GM19395 (cell line): ENCODE measurements around the gene RUVBL1.

Experiments used
- ATAC-seq: cut with Tn5 transposase; IDR thresholded peaks from one replicate; pipeline ENCODE4 v1.9.1; 2021; ENCODE audit warnings: mild to moderate bottlenecking, moderate library complexity; ENCODE audit not compliant: unreplicated experiment

RUVBL1 gene

DNA sequence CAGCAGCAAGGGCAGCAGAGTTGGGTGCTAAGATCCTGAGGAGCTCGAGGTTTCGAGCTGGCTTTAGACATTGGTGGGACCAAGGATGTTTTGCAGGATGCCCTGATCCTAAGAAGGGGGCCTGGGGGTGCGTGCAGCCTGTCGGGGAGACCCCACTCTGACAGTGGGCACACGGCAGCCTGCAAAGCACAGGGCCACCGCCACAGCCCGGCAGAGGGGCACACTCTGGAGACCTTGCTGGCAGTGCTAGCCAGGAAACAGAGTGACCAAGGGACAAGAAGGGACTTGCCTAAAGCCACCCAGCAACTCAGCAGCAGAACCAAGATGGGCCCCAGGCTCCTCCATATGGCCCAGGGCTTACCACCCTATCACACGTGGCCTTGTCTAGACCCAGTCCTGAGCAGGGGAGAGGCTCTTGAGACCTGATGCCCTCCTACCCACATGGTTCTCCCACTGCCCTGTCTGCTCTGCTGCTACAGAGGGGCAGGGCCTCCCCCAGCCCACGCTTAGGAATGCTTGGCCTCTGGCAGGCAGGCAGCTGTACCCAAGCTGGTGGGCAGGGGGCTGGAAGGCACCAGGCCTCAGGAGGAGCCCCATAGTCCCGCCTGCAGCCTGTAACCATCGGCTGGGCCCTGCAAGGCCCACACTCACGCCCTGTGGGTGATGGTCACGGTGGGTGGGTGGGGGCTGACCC, 52.6 kb downstream of the RUVBL1 start:
- no peak for ATAC-seq

DNA sequence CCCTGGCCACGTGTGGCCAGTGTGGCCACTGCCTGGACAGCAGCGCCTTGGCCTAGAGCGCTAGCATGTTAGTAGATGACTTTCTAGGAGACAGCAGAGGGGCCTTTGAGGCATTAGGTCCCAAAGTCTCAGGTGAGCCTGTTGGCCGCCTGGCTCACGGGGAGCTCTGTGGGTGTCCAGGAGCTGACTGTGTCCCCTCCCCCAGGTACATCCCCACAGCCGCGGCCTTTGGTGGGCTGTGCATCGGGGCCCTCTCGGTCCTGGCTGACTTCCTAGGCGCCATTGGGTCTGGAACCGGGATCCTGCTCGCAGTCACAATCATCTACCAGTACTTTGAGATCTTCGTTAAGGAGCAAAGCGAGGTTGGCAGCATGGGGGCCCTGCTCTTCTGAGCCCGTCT, 54.3 kb downstream of the RUVBL1 start:
- ATAC-seq = no peak

DNA sequence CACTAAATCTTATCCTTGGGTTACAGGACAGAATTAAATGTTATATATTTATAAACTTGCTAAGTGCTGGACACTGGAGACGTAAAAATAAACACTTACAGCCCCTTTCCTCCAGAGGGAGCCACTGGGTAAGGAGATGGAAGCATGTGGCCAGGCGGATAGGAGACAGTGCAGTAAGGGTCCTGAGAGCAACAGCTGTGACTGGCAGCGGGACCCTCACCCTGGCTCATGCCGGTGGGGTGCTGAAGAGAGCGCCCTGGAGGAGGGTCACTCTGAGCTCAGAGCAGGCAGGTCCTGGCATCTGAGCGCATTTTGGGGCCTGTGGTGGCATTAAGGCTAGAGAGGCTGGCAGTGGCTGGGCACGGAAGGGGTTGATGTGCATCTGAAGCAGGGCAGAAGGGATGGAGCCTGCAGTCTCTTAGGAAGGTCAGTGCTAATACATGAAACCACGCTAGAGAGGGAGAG, 55.4 kb downstream of the RUVBL1 start:
- ATAC-seq = no peak

GRCh38 chr3:128067489-128067888, 56.1 kb downstream of the RUVBL1 start:
- ATAC-seq = no peak

- no peak for ATAC-seq
Measured at GRCh38 chr3:128066676-128067075, 56.9 kb downstream of the RUVBL1 start.

DNA sequence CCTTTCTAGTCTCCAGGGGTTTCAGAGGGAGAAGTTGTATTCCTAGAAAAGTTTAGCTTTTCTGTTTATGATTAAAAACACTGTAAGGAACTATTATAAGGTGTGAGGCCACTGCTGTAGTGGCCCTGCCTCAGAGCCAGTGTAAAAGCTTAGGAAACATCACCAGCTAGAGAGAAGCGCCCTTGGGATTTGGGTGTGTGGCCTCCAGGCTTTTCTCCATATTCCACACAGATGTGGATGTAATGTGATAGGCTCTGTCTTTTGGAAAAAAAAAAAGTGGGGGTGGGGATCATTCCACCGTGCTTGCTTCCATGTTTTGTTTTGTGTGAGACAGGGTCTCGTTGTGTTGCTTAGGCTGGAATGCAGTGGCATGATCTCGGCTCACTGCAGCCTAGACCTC, 57.5 kb downstream of the RUVBL1 start:
- no peak for ATAC-seq

- no peak for ATAC-seq
Measured at GRCh38 chr3:128064962-128065361, 58.6 kb downstream of the RUVBL1 start.

DNA sequence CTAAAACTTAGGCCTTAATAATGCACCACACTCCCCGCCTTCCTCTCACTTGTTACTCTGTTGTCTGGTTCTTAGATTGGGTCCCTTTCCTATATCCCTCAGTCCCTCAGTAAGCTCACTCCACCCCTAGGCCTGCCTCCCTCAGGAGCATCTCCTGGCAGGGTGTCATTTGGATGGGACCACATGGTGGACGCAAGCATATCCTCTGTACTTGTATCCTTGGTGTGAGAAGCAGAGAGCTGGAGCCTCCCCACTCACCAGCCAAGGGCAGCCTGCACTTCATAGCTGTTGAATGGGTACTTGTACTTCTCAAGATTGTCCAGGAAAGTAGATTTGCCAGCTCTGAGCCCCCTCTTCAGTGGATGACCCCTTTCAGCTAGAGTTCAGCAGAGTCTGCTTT, 59.7 kb downstream of the RUVBL1 start:
- ATAC-seq = no peak

- no peak for ATAC-seq
Measured at GRCh38 chr3:128062033-128062745, 61.4 kb downstream of the RUVBL1 start.

- ATAC-seq = no peak
Measured at GRCh38 chr3:128060473-128061381, 62.9 kb downstream of the RUVBL1 start.

DNA sequence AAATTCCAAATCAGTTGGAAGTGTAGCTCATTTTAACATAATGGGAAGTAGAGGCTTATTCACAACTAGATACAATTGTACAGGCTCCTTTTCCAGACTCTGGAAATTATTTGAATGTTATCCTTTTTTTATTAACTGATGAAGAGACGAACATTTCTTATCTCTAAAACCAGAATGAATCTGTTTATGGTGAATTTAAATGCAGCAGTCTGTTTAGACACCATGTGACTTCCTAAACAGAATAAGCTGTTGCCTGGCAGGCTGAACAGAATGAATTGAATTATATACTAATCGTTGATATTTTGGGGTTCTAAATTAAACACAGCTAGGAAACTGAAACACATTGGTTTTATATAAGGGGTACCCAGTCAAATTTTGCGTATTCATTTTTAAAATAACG, 67.4 kb downstream of the RUVBL1 start:
- ATAC-seq = no peak

- ATAC-seq = no peak
Measured at GRCh38 chr3:128054367-128054766, 69.2 kb downstream of the RUVBL1 start.

GRCh38 chr3:128053614-128054013, 70.0 kb downstream of the RUVBL1 start:
- no peak for ATAC-seq

GRCh38 chr3:128052595-128053351, 70.8 kb downstream of the RUVBL1 start:
- ATAC-seq = peak; percentile 36

DNA sequence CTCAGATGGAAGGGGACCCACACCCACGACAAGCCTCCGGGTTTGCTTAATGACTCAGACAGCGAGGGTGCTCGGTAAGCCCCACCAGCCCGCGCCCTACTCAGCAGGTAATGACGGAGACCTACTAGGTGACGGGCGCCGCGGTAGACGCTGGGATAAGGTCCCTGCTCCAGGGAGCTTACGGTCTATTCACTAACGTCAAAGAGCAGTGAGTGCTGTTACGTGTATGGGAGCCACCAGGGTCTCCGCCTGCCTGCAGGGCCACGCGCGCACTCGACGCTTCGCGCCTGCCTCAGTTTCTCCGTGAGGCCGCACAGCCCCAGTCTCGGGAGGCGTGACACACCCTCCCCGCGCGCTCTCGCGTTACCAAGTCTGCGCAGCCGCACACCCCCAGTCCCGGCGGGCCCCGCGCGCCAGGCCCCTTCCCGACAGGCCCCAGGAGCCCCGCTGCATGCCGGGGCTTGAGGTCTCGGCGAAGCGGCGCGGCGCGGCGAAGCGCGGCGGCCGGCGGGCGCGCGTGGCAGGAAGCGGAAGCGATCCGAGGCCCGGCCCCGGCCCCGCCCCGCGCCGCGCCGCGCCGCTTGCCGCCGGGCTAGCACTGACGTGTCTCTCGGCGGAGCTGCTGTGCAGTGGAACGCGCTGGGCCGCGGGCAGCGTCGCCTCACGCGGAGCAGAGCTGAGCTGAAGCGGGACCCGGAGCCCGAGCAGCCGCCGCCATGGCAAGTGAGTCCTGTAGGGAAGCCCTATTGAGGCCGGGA, 71.6 kb downstream of the RUVBL1 start, which contains the start of gene SEC61A1:
Gene SEC61A1, plus strand, starts transcription at position 601 of the 758 bp plus-strand sequence. Its CDS starts 116 bp downstream, at position 717.
- ATAC-seq = peak; percentile 91

DNA sequence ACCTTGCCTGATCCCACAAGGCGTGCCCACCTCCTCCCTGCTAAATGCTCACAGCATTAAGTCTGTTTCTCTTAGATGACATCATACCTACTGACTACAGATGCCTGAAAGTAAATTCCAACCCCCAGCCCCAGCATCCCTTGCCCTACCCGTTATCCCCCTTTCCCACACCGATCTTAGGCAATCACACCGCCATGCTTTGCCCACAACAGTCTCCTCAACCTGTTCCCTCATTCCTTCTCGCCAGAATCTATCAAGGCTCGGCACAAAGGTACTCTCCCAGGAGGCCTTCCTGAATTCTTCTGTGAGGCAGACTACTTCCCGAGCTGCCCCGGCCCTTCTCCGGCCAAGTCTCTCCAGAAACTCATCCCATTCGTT, 72.2 kb downstream of the RUVBL1 start:
- ATAC-seq = no peak

- ATAC-seq = no peak
Measured at GRCh38 chr3:128050597-128050996, 73.0 kb downstream of the RUVBL1 start.

DNA sequence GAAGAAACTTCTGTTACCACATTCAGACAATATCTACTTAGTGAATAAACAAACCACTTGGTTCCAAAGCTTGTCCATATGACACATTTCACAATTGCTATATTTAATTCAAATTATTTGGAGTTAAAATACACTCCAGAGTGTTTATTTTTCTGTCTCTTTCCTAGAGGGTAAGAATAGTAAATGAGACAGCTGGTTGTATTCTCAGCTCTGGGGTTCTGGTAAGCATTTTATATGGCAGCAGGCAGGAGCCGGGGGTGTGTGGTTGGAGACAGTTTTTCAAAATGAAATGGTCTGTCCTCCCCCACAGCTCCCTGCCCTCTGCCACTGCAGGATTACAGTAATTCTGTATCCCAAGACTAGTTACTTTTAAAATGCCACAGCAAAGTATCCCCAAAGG, 82.3 kb downstream of the RUVBL1 start:
- no peak for ATAC-seq

DNA sequence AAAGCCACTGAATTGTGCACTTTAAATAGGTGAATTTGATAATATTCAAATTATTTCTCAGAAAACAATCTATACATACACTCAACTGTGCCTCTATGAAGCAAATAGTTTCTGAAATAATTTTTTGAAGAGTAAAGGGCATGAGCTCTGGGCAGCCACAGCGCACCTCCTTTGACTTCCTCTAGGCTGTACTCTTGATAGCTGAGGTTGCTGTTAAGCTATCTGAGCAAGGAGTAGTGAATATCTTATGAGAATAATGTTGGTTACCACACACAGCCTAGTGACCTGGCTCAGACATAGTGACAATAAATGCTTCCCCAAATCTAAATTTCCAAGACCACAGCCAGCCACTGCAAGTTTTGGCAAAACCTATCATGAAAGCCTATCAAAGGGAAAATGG, 83.0 kb downstream of the RUVBL1 start:
- ATAC-seq = no peak

- ATAC-seq = no peak
Measured at GRCh38 chr3:128040041-128040440, 83.6 kb downstream of the RUVBL1 start.
